ENCODE measurements around the gene SLC5A11.
"Not testable (repeated sequence)": the region's sequence is repeated elsewhere in the genome, so short reads cannot be mapped to it uniquely, and the experiment has no call there.

The SLC5A11 gene

GRCh38 chr16:24856871-24857270 lies 11.1 kb downstream of the SLC5A11 start:
- POLR2A ChIA-PET, result not testable (repeated sequence)
- 93% methylated on average over 8 of the region's 8 CpGs for WGBS (ENCODE audit: insufficient coverage)

DNA sequence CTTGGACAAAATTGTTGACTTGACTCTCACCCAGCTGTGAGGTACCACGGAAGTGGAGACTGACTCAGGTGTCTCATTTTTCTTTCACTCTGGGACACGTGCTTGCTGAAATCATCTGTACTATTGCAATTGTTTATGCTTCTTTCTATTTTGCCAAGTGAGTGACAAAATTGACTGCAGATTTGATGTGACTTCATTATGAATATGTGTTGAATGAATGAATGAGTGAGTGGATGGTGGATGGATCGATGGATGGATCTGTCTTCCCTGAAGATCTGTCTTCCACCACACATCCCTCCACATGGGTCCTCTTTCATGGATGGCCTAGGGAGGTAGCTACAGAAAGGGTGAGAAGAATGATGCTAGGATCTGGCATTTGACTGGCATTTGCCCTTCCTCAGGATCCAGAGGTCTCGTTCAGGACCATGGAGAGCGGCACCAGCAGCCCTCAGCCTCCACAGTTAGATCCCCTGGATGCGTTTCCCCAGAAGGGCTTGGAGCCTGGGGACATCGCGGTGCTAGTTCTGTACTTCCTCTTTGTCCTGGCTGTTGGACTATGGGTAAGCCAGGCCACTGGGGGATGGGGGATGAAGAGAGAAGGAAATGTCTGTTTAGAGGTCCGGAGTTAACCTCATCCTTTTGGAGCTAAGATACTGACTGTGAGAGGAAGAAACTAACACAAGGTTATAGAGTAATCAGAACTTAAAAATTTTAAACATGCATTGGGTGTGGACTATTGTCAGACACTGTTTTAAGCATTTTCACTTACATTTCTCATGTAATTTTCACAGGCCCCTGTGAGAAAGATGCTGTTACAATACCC lies 12.7 kb downstream of the SLC5A11 start:
- Histone ChIP-seq H3K9me3 (ENCODE audit: control extremely low read depth in 1 of 5, control insufficient read depth in 4 of 5, insufficient read depth in 2 of 5, low read depth in 1 of 5, low read length in 4 of 5) (no peaks in the 10 kb centered on the region), H3K27me3 (replicated peaks in 2 of 5; ENCODE audit: control insufficient read depth in 4 of 5, insufficient read depth in 5 of 5, low read length in 4 of 5) (peaks cover 0 to 2% (median 0%) of the 10 kb centered on the region in 5 experiments), H3K27ac (ENCODE audit: insufficient read depth in 1 of 2, low read depth in 1 of 2, low read length in 2 of 2, poor library complexity in 1 of 2, severe bottlenecking in 2 of 2) (no peak overlapping the region), H3K4me3 (ENCODE audit: control insufficient read depth in 1 of 7, extremely low read depth in 1 of 7, insufficient read depth in 4 of 7, low read depth in 2 of 7, low read length in 6 of 7) (no peak overlapping the region), H3K4me1 (ENCODE audit: control extremely low read depth in 1 of 4, control insufficient read depth in 4 of 4, insufficient read depth in 4 of 4, low read length in 3 of 4) (no peaks in the 10 kb centered on the region), H3K36me3 (ENCODE audit: control insufficient read depth in 4 of 4, insufficient read depth in 4 of 4, low read length in 3 of 4) (no peaks in the 10 kb centered on the region)
- ChIA-PET CTCF (interaction anchor here (0.9 kb wide), 1 partner anchor 10 kb away, joined by 3 read pairs; no protein-coding TSS in a partner anchor), POLR2A (no interaction called here)
- peak; percentile 34 to 80 (median 75) for DNase-seq
- 17% methylated on average over 7 of the region's 9 CpGs for WGBS (ENCODE audit: insufficient coverage)

More at GRCh38 chr16:24856871-24857270, 11.1 kb downstream of the SLC5A11 start:
- H3K4me1 ChIP-seq (ENCODE audit: control extremely low read depth in 1 of 4, control insufficient read depth in 4 of 4, insufficient read depth in 4 of 4, low read length in 3 of 4); H3K36me3 ChIP-seq (ENCODE audit: control insufficient read depth in 4 of 4, insufficient read depth in 4 of 4, low read length in 3 of 4); H3K9me3 ChIP-seq (ENCODE audit: control extremely low read depth in 1 of 5, control insufficient read depth in 4 of 5, insufficient read depth in 2 of 5, low read depth in 1 of 5, low read length in 4 of 5); H3K4me3 ChIP-seq (ENCODE audit: control insufficient read depth in 1 of 7, extremely low read depth in 1 of 7, insufficient read depth in 4 of 7, low read depth in 2 of 7, low read length in 6 of 7); H3K27ac ChIP-seq (ENCODE audit: insufficient read depth in 1 of 2, low read depth in 1 of 2, low read length in 2 of 2, poor library complexity in 1 of 2, severe bottlenecking in 2 of 2); CTCF ChIA-PET; H3K27me3 ChIP-seq (replicated peaks in 2 of 5; ENCODE audit: control insufficient read depth in 4 of 5, insufficient read depth in 5 of 5, low read length in 4 of 5); DNase-seq: not testable (repeated sequence)

DNA sequence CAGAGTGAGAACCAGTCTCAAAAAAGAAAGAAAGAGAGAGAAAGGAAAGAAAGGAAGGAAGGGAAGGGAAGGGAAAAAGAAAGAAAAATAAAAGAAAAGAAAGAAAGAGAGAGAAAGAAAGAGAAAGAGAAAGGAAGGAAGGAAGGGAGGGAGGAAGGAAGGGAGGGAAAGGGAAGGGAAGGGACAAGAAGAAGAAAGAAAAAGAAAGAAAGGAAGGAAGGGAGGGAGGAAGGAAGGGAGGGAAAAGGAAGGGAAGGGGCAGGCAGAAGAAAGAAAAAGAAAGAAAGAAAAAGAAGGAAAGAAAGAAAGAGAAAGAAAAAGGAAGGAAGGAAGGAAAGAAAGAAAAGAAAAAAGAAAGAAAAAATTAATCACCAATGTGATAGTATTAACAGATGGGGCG lies 15.7 kb downstream of the SLC5A11 start:
- WGBS (ENCODE audit: insufficient coverage), result 100% methylated on average over 1 of the region's 1 CpG
- ChIA-PET CTCF (no interaction called here), POLR2A (interaction anchor here (0.6 kb wide), 1 partner anchor 1065 kb away, joined by 3 read pairs; no protein-coding TSS in a partner anchor)
- no peaks in the 10 kb centered on the region for H3K36me3 ChIP-seq (ENCODE audit: control insufficient read depth in 4 of 4, insufficient read depth in 4 of 4, low read length in 3 of 4)
- no peak for DNase-seq
- H3K27me3 ChIP-seq (replicated peaks in 2 of 5; ENCODE audit: control insufficient read depth in 4 of 5, insufficient read depth in 5 of 5, low read length in 4 of 5), result no peaks in the 10 kb centered on the region
- no peak overlapping the region for H3K27ac ChIP-seq (ENCODE audit: insufficient read depth in 1 of 2, low read depth in 1 of 2, low read length in 2 of 2, poor library complexity in 1 of 2, severe bottlenecking in 2 of 2)
- peaks cover 0 to 7% (median 2%) of the 10 kb centered on the region in 5 experiments for H3K9me3 ChIP-seq (ENCODE audit: control extremely low read depth in 1 of 5, control insufficient read depth in 4 of 5, insufficient read depth in 2 of 5, low read depth in 1 of 5, low read length in 4 of 5)
- no peaks in the 10 kb centered on the region for H3K4me1 ChIP-seq (ENCODE audit: control extremely low read depth in 1 of 4, control insufficient read depth in 4 of 4, insufficient read depth in 4 of 4, low read length in 3 of 4)
- no peak overlapping the region for H3K4me3 ChIP-seq (ENCODE audit: control insufficient read depth in 1 of 7, extremely low read depth in 1 of 7, insufficient read depth in 4 of 7, low read depth in 2 of 7, low read length in 6 of 7)

DNA sequence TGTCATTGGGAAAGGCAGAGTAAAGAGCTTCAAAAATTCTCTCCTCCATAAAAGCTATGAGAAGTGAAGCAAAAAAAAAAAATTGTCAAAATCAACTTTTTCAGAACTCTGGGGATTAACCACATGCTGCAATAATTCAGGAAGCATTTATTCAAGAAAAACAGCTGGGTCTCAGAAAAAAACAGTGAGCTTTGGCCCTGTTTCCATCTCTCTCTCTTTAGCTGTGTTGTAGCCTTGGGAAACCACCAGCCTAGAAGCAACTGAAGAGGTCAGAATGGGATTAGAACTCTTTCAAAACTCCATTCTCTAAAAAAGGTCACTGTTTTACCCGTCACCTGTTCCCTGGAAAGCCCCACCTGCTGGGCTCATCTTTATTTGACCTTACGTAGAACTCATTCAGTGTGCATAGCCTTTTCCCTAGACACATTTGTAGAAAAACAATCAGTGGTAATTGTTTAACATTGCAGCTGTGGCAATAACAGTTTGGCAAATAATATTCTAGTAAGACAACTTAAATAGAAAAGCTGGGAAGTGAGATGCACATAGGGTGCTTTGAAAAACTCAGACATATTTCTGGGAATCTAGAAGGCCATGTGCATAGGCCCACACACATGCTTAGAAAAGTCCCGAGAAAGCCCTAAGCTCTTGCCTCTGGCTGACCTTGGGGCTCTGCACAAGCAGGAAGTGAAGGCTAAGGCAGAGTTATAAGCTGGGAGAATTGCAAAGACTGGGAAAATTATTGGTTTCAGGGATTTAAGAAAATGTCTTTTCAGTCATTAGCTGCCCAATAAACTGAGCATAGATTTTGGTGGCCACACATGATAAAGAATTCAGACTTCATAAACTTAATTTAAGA lies 18.0 kb downstream of the SLC5A11 start:
- Histone ChIP-seq H3K4me3 (ENCODE audit: control insufficient read depth in 1 of 7, extremely low read depth in 1 of 7, insufficient read depth in 4 of 7, low read depth in 2 of 7, low read length in 6 of 7) (no peak overlapping the region), H3K27ac (ENCODE audit: insufficient read depth in 1 of 2, low read depth in 1 of 2, low read length in 2 of 2, poor library complexity in 1 of 2, severe bottlenecking in 2 of 2) (no peak overlapping the region), H3K4me1 (ENCODE audit: control extremely low read depth in 1 of 4, control insufficient read depth in 4 of 4, insufficient read depth in 4 of 4, low read length in 3 of 4) (no peaks in the 10 kb centered on the region), H3K9me3 (ENCODE audit: control extremely low read depth in 1 of 5, control insufficient read depth in 4 of 5, insufficient read depth in 2 of 5, low read depth in 1 of 5, low read length in 4 of 5) (peaks cover 0 to 7% (median 2%) of the 10 kb centered on the region in 5 experiments), H3K36me3 (ENCODE audit: control insufficient read depth in 4 of 4, insufficient read depth in 4 of 4, low read length in 3 of 4) (no peaks in the 10 kb centered on the region), H3K27me3 (replicated peaks in 2 of 5; ENCODE audit: control insufficient read depth in 4 of 5, insufficient read depth in 5 of 5, low read length in 4 of 5) (no peaks in the 10 kb centered on the region)
- ChIA-PET CTCF (interaction anchor here (0.8 kb wide), 1 partner anchor 13 kb away, joined by 3 read pairs; no protein-coding TSS in a partner anchor), POLR2A (no interaction called here)
- 89% methylated on average over 2 of the region's 3 CpGs for WGBS (ENCODE audit: insufficient coverage)
- DNase-seq, result no peak

DNA sequence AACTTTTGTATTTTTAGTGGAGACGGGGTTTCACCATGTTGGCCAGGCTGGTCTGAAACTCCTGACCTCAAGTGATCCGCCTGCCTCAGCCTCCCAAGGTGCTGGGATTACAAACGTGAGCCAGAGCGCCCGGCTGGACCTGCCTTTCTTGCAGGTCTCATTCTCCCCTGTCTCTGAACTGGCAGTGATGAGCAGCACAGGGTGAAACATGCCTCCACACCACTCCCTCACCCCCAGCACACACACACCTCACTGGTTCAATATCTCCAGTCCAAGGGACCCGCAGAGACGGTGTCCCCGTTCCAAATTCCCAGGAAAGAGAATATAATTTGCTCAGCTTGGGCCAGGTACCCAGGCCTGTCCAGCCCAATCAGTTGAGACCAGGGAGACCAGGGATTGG lies 23.3 kb downstream of the SLC5A11 start:
- Histone ChIP-seq H3K4me1 (ENCODE audit: control extremely low read depth in 1 of 4, control insufficient read depth in 4 of 4, insufficient read depth in 4 of 4, low read length in 3 of 4) (no peaks in the 10 kb centered on the region), H3K27ac (ENCODE audit: insufficient read depth in 1 of 2, low read depth in 1 of 2, low read length in 2 of 2, poor library complexity in 1 of 2, severe bottlenecking in 2 of 2) (no peak overlapping the region), H3K9me3 (ENCODE audit: control extremely low read depth in 1 of 5, control insufficient read depth in 4 of 5, insufficient read depth in 2 of 5, low read depth in 1 of 5, low read length in 4 of 5) (peaks cover 0 to 2% (median 0%) of the 10 kb centered on the region in 5 experiments), H3K27me3 (replicated peaks in 2 of 5; ENCODE audit: control insufficient read depth in 4 of 5, insufficient read depth in 5 of 5, low read length in 4 of 5) (no peaks in the 10 kb centered on the region), H3K36me3 (ENCODE audit: control insufficient read depth in 4 of 4, insufficient read depth in 4 of 4, low read length in 3 of 4) (no peaks in the 10 kb centered on the region), H3K4me3 (ENCODE audit: control insufficient read depth in 1 of 7, extremely low read depth in 1 of 7, insufficient read depth in 4 of 7, low read depth in 2 of 7, low read length in 6 of 7) (no peak overlapping the region)
- CTCF ChIA-PET, result interaction anchor here (0.9 kb wide), 1 partner anchor 10 kb away, joined by 3 read pairs; no protein-coding TSS in a partner anchor
- POLR2A ChIA-PET, result no interaction called here
- DNase-seq, result no peak
- 98% methylated on average over 7 of the region's 8 CpGs for WGBS (ENCODE audit: insufficient coverage)

DNA sequence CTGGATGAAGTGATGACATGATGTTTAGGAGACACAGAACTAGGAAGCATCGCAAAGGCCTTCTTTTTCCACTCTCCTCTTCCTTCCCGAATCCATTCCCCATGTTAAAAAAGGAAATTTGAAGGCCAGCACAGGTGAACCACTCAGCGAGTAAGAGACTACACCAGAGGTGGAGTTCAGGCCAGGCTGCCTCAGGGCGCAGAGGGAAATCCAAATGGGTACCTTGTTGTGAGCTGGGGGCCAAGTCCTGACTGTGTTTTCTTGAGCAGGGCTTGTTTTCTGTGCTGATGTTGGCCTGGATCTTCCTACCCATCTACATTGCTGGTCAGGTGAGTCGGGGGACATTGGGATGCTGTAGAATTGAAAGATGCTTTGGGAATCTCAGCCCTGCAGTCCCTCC lies 26.1 kb downstream of the SLC5A11 start:
- Histone ChIP-seq H3K36me3 (ENCODE audit: control insufficient read depth in 4 of 4, insufficient read depth in 4 of 4, low read length in 3 of 4) (no peaks in the 10 kb centered on the region), H3K4me3 (ENCODE audit: control insufficient read depth in 1 of 7, extremely low read depth in 1 of 7, insufficient read depth in 4 of 7, low read depth in 2 of 7, low read length in 6 of 7) (no peak overlapping the region), H3K9me3 (ENCODE audit: control extremely low read depth in 1 of 5, control insufficient read depth in 4 of 5, insufficient read depth in 2 of 5, low read depth in 1 of 5, low read length in 4 of 5) (no peaks in the 10 kb centered on the region), H3K27ac (ENCODE audit: insufficient read depth in 1 of 2, low read depth in 1 of 2, low read length in 2 of 2, poor library complexity in 1 of 2, severe bottlenecking in 2 of 2) (no peak overlapping the region), H3K27me3 (replicated peaks in 2 of 5; ENCODE audit: control insufficient read depth in 4 of 5, insufficient read depth in 5 of 5, low read length in 4 of 5) (no peaks in the 10 kb centered on the region), H3K4me1 (ENCODE audit: control extremely low read depth in 1 of 4, control insufficient read depth in 4 of 4, insufficient read depth in 4 of 4, low read length in 3 of 4) (no peaks in the 10 kb centered on the region)
- ChIA-PET POLR2A (no interaction called here), CTCF (no interaction called here)
- no peak for DNase-seq
- WGBS (ENCODE audit: insufficient coverage), result 87% methylated on average over 5 of the region's 5 CpGs

GRCh38 chr16:24873028-24873427 lies 27.3 kb downstream of the SLC5A11 start:
- Histone ChIP-seq H3K4me3 (ENCODE audit: control insufficient read depth in 1 of 7, extremely low read depth in 1 of 7, insufficient read depth in 4 of 7, low read depth in 2 of 7, low read length in 6 of 7) (no peak overlapping the region), H3K9me3 (ENCODE audit: control extremely low read depth in 1 of 5, control insufficient read depth in 4 of 5, insufficient read depth in 2 of 5, low read depth in 1 of 5, low read length in 4 of 5) (no peaks in the 10 kb centered on the region), H3K4me1 (ENCODE audit: control extremely low read depth in 1 of 4, control insufficient read depth in 4 of 4, insufficient read depth in 4 of 4, low read length in 3 of 4) (no peaks in the 10 kb centered on the region), H3K27ac (ENCODE audit: insufficient read depth in 1 of 2, low read depth in 1 of 2, low read length in 2 of 2, poor library complexity in 1 of 2, severe bottlenecking in 2 of 2) (no peak overlapping the region), H3K36me3 (ENCODE audit: control insufficient read depth in 4 of 4, insufficient read depth in 4 of 4, low read length in 3 of 4) (no peaks in the 10 kb centered on the region), H3K27me3 (replicated peaks in 2 of 5; ENCODE audit: control insufficient read depth in 4 of 5, insufficient read depth in 5 of 5, low read length in 4 of 5) (no peaks in the 10 kb centered on the region)
- CTCF ChIA-PET, result interaction anchor here (0.8 kb wide), 1 partner anchor 21 kb away, joined by 3 read pairs; no protein-coding TSS in a partner anchor
- DNase-seq, result no peak
- WGBS (ENCODE audit: insufficient coverage), result 100% methylated on average over 1 of the region's 2 CpGs
- POLR2A ChIA-PET, result no interaction called here

Measured in common myeloid progenitor, CD34-positive (primary cell).